ENCODE results near the gene HIPK2.

HIPK2 gene

GRCh38 chr7:139726485-139726869, 51.3 kb downstream of the HIPK2 start:
- no peak for ATAC-seq
- TF ChIP-seq ARNTL (CRISPR knock-in tag; IDR thresholded peaks at IDR 0.05; ENCODE audit: borderline replicate concordance, low read depth) (no peak), OSR1 (CRISPR knock-in tag; IDR thresholded peaks at IDR 0.05) (no peak), ZNF8 (CRISPR knock-in tag; IDR thresholded peaks at IDR 0.05) (no peak), TCF4 (CRISPR knock-in tag; IDR thresholded peaks at IDR 0.05; ENCODE audit: borderline replicate concordance) (no peak), ZNF565 (CRISPR knock-in tag; conservative IDR thresholded peaks at IDR 0.05; ENCODE audit: low read depth) (no peak), TOX (CRISPR knock-in tag; IDR thresholded peaks at IDR 0.05; ENCODE audit: borderline replicate concordance) (no peak), ZFP3 (CRISPR knock-in tag; IDR thresholded peaks at IDR 0.05) (no peak), PPARA (CRISPR knock-in tag; IDR thresholded peaks at IDR 0.05; ENCODE audit: borderline replicate concordance) (no peak), TSHZ2 (CRISPR knock-in tag; IDR thresholded peaks at IDR 0.05) (no peak), SNAI2 (CRISPR knock-in tag; IDR thresholded peaks at IDR 0.05) (no peak), ZC3H10 (CRISPR knock-in tag; IDR thresholded peaks at IDR 0.05) (no peak), BACH2 (CRISPR knock-in tag; IDR thresholded peaks at IDR 0.05; ENCODE audit: borderline replicate concordance) (no peak), PATZ1 (CRISPR knock-in tag; IDR thresholded peaks at IDR 0.05; ENCODE audit: borderline replicate concordance) (no peak), GLIS3 (CRISPR knock-in tag; IDR thresholded peaks at IDR 0.05) (no peak), CSDC2 (CRISPR knock-in tag; IDR thresholded peaks at IDR 0.05) (no peak), POU6F1 (CRISPR knock-in tag; IDR thresholded peaks at IDR 0.05; ENCODE audit: borderline replicate concordance, low read depth) (no peak), CREB5 (CRISPR knock-in tag; IDR thresholded peaks at IDR 0.05; ENCODE audit: low read depth) (no peak), CSRNP3 (CRISPR knock-in tag; IDR thresholded peaks at IDR 0.05) (no peak), ZFP30 (CRISPR knock-in tag; IDR thresholded peaks at IDR 0.05) (no peak)

- ATAC-seq = no peak
These were observed 51.8 kb downstream of the HIPK2 start for GRCh38 chr7:139725858-139726484.

More at GRCh38 chr7:139725858-139726484, 51.8 kb downstream of the HIPK2 start:
- TF ChIP-seq SNAI2 (CRISPR knock-in tag; IDR thresholded peaks at IDR 0.05) = no peak
- TF ChIP-seq PATZ1 (CRISPR knock-in tag; IDR thresholded peaks at IDR 0.05; ENCODE audit: borderline replicate concordance) = no peak
